SK-N-SH (cell line): ENCODE data around the gene MYO10. TPM values are rescaled to one million over a fixed set of nuclear protein-coding genes. Genes with fewer than 3 reads are reported as not detected.
"Not testable (repeated sequence)": the region's sequence is repeated elsewhere in the genome, so short reads cannot be mapped to it uniquely, and the experiment has no call there.

ENCODE experiments used
- CTCF ChIA-PET: fragments of 300-600, 350-600 bp; formaldehyde crosslinking; extraction: SDS; loops from one replicate; lab custom pipeline; 2021; lab: Yijun Ruan, JAX
- POLR2A ChIA-PET: fragments of 350-600 bp; sonication (Branson Sonifier 250); formaldehyde crosslinking; extraction: SDS; loops from one replicate; lab custom pipeline; 2020; ENCODE audit warnings: antibody characterized with exemption, inconsistent platforms; lab: Yijun Ruan, JAX
- DNase-seq: peaks from one replicate; pipeline ENCODE4 v3.0.0; 2012
- H2AFZ ChIP-seq: fragments of 200-600 bp; sonication (generic); 2 replicates; pipeline ENCODE4 v1.8.1; 2016; ENCODE audit warnings: antibody characterized with exemption, mild to moderate bottlenecking, low read depth
- H3F3A ChIP-seq: fragments of 200-600 bp; sonication (generic); replicated peaks from 2 replicates; pipeline ENCODE3; 2016; ENCODE audit warnings: antibody characterized with exemption, mild to moderate bottlenecking; ENCODE audit not compliant: insufficient read depth
- H3K27ac ChIP-seq, 2 experiments: fragments of 200-500 bp in 1 of 2; fragments of 200-600 bp in 1 of 2; sonication (Bioruptor generic) in 1 of 2; sonication (generic), shearing (Covaris generic) in 1 of 2; 2 replicates each; pipeline versions ENCODE4 v1.5.1 to v1.6.1; 2014 to 2016; ENCODE audit warnings: low read depth in 2 of 2, inconsistent platforms in 1 of 2, low read length in 1 of 2, mild to moderate bottlenecking in 1 of 2, mixed read lengths in 1 of 2
- H3K27me3 ChIP-seq: fragments of 200-600 bp; sonication (generic), shearing (Covaris generic); 2 replicates; pipeline ENCODE4 v1.6.1; 2016; ENCODE audit warnings: mixed run types; ENCODE audit not compliant: insufficient read depth
- H3K36me3 ChIP-seq, 2 experiments: fragments of 200-500 bp in 1 of 2; fragments of 200-600 bp in 1 of 2; sonication (Bioruptor generic) in 1 of 2; sonication (generic) in 1 of 2; replicated peaks in 1 of 2; 2 replicates each; pipeline versions ENCODE3 to v1.5.1; 2014 to 2016; ENCODE audit warnings: low read length in 1 of 2, mild to moderate bottlenecking in 1 of 2; ENCODE audit not compliant: insufficient read depth in 2 of 2, control insufficient read depth in 1 of 2
- H3K4me1 ChIP-seq, 2 experiments: fragments of 200-500 bp in 1 of 2; fragments of 200-600 bp in 1 of 2; sonication (Bioruptor generic) in 1 of 2; sonication (generic), shearing (Covaris generic) in 1 of 2; 2 replicates each; pipeline versions ENCODE4 v1.5.1 to v1.6.1; 2014 to 2016; ENCODE audit warnings: low read depth in 1 of 2, low read length in 1 of 2, mixed run types in 1 of 2; ENCODE audit not compliant: insufficient read depth in 2 of 2, control insufficient read depth in 1 of 2
- H3K4me2 ChIP-seq: fragments of 200-600 bp; sonication (generic), shearing (Covaris generic); 2 replicates; pipeline ENCODE4 v1.6.1; 2017; ENCODE audit warnings: mixed run types
- H3K4me3 ChIP-seq, 2 experiments: fragments of 200-500 bp in 1 of 2; fragments of 200-600 bp in 1 of 2; sonication (Bioruptor generic) in 1 of 2; sonication (generic), shearing (Covaris generic) in 1 of 2; 2 replicates each; pipeline versions ENCODE4 v1.5.1 to v1.8.1; 2014 to 2016; ENCODE audit warnings: low read depth in 2 of 2, inconsistent platforms in 1 of 2, low read length in 1 of 2, mild to moderate bottlenecking in 1 of 2, mixed read lengths in 1 of 2, moderate library complexity in 1 of 2
- H3K79me2 ChIP-seq: fragments of 200-600 bp; sonication (generic); 2 replicates; pipeline ENCODE4 v1.8.1; 2017; ENCODE audit warnings: mild to moderate bottlenecking; ENCODE audit not compliant: insufficient read depth
- H3K9ac ChIP-seq: fragments of 200-600 bp; sonication (generic); 2 replicates; pipeline ENCODE4 v1.6.1; 2017; ENCODE audit warnings: mixed run types
- H3K9me2 ChIP-seq: fragments of 200-600 bp; sonication (generic); 2 replicates; pipeline ENCODE4 v1.6.1; 2017; ENCODE audit warnings: mixed run types
- H3K9me3 ChIP-seq: fragments of 200-600 bp; sonication (generic); 2 replicates; pipeline ENCODE4 v1.6.1; 2017; ENCODE audit warnings: mixed run types, mild to moderate bottlenecking, moderate library complexity
- H4K20me1 ChIP-seq: fragments of 200-600 bp; sonication (generic); 2 replicates; pipeline ENCODE4 v1.6.1; 2017; ENCODE audit warnings: mild to moderate bottlenecking, mixed run types; ENCODE audit not compliant: insufficient read depth
- EP300 ChIP-seq, 2 experiments: IDR thresholded peaks; 2 replicates each; pipeline versions ENCODE4 v1.4.0 to v1.6.1; 2012; ENCODE audit warnings: borderline replicate concordance in 1 of 2, low read depth in 1 of 2, low read length in 1 of 2
- FOSL2 ChIP-seq: IDR thresholded peaks from 2 replicates; pipeline ENCODE4 v1.4.0; 2012; ENCODE audit warnings: low read depth, mild to moderate bottlenecking, moderate library complexity, borderline replicate concordance
- FOXM1 ChIP-seq: IDR thresholded peaks from 2 replicates; pipeline ENCODE4 v1.4.0; 2012; ENCODE audit warnings: low read depth, mild to moderate bottlenecking
- GABPA ChIP-seq: IDR thresholded peaks from 2 replicates; pipeline ENCODE4 v1.4.0; 2012; ENCODE audit warnings: low read depth, mild to moderate bottlenecking
- JUND ChIP-seq: IDR thresholded peaks from 2 replicates; pipeline ENCODE4 v1.4.0; 2012
- MXI1 ChIP-seq: IDR thresholded peaks from 2 replicates; pipeline ENCODE4 v1.6.1; 2012; ENCODE audit warnings: mild to moderate bottlenecking, low read depth, low read length, improper control_type of control experiment
- NRF1 ChIP-seq: IDR thresholded peaks from 2 replicates; pipeline ENCODE4 v1.6.1; 2012; ENCODE audit warnings: low read depth, mild to moderate bottlenecking, low read length
- RCOR1 ChIP-seq: fragments of 150-350 bp; IDR thresholded peaks from 2 replicates; pipeline ENCODE4 v1.6.1; 2017; ENCODE audit warnings: antibody characterized with exemption, low read length
- REST ChIP-seq: IDR thresholded peaks from 2 replicates; pipeline ENCODE4 v1.6.1; 2012; ENCODE audit warnings: mild to moderate bottlenecking, low read depth, low read length, moderate library complexity
- SIN3A ChIP-seq: IDR thresholded peaks from 2 replicates; pipeline ENCODE4 v1.6.1; 2012; ENCODE audit warnings: low read depth, mild to moderate bottlenecking, low read length, moderate library complexity, borderline replicate concordance
- TAF1 ChIP-seq: IDR thresholded peaks from 2 replicates; pipeline ENCODE4 v1.6.1; 2012; ENCODE audit warnings: low read depth, mild to moderate bottlenecking, low read length, moderate library complexity, borderline replicate concordance
- USF2 ChIP-seq: fragments of 150-350 bp; IDR thresholded peaks from 2 replicates; pipeline ENCODE4 v1.6.1; 2017; ENCODE audit warnings: antibody characterized with exemption, low read length, low read depth, borderline replicate concordance
- YY1 ChIP-seq: IDR thresholded peaks from 2 replicates; pipeline ENCODE4 v1.4.0; 2012; ENCODE audit warnings: low read depth, mild to moderate bottlenecking
- ZBTB33 ChIP-seq: IDR thresholded peaks from 2 replicates; pipeline ENCODE4 v1.4.0; 2012; ENCODE audit warnings: low read depth, borderline replicate concordance
- WGBS: methylation state at CpG from one replicate; pipeline ENCODE4 v1.1.6; 2017; ENCODE audit warnings: low lambda C conversion rate; 5-methylcytosine and 5-hydroxymethylcytosine counted together
- polyA plus RNA-seq, 3 experiments: library from polyadenylated mRNA; depleted of rRNA; stranded (reverse); fragments of >200 nt; gene quantifications; 2 replicates each; pipeline ENCODE4 v1.2.3, GENCODE V29; 2012

MYO10 gene
- polyA plus RNA-seq, 1 of the 3 experiments (the other 2 are of a cell fraction), result 8.1 TPM

GRCh38 chr5:16757989-16758501, 178.0 kb downstream of the MYO10 start:
- Histone ChIP-seq H3K4me2 (no peak overlapping the region), H2AFZ (no peak overlapping the region), H3K4me3 (no peak overlapping the region), H3K9me3 (no peaks in the 10 kb centered on the region), H3K4me1 (no peaks in the 10 kb centered on the region; a peak in 1 of 4 replicates), H3F3A (peaks cover 16% of the 10 kb centered on the region), H3K9ac (no peak overlapping the region), H3K27ac (no peak overlapping the region), H4K20me1 (no peaks in the 10 kb centered on the region), H3K27me3 (no peaks in the 10 kb centered on the region), H3K36me3 (peaks cover 3 to 83% of the 10 kb centered on the region in 2 experiments), H3K79me2 (peaks cover 29% of the 10 kb centered on the region), H3K9me2 (no peaks in the 10 kb centered on the region)
- CTCF ChIA-PET, result interaction anchor here (0.7 to 1.7 kb wide), 3 partner anchors 91 to 433 kb away, joined by 3 to 7 read pairs (median 3); no protein-coding TSS in a partner anchor
- TF ChIP-seq ZBTB33, result no peak
- POLR2A ChIA-PET, result no interaction called here
- 93% methylated on average over 8 of the region's 8 CpGs for WGBS
- DNase-seq, result no peak

- H3K27me3 ChIP-seq, DNase-seq, H3K4me2 ChIP-seq, H3K9me3 ChIP-seq, H3K27ac ChIP-seq, H3K4me3 ChIP-seq, H3K9me2 ChIP-seq, H4K20me1 ChIP-seq, H3K9ac ChIP-seq, H2AFZ ChIP-seq, POLR2A ChIA-PET, H3K4me1 ChIP-seq: not testable (repeated sequence)
- H3K36me3 ChIP-seq, result peaks cover 3 to 84% of the 10 kb centered on the region in 2 experiments
- 97% methylated on average over 6 of the region's 6 CpGs for WGBS
- peaks cover 16% of the 10 kb centered on the region for H3F3A ChIP-seq
- peaks cover 31% of the 10 kb centered on the region for H3K79me2 ChIP-seq
- CTCF ChIA-PET, result interaction anchor here (0.7 to 1.5 kb wide), 3 partner anchors 34 to 433 kb away, joined by 3 to 7 read pairs (median 4); no protein-coding TSS in a partner anchor
Observed at GRCh38 chr5:16757577-16757976, 178.5 kb downstream of the MYO10 start.

GRCh38 chr5:16757146-16757545, 178.9 kb downstream of the MYO10 start:
- Histone ChIP-seq H3K4me2 (no peak overlapping the region), H3K9me2 (no peaks in the 10 kb centered on the region), H3K9me3 (no peaks in the 10 kb centered on the region), H3K27ac (no peak overlapping the region), H3F3A (peaks cover 16% of the 10 kb centered on the region), H2AFZ (no peak overlapping the region), H3K9ac (no peak overlapping the region), H4K20me1 (no peaks in the 10 kb centered on the region), H3K4me1 (no peaks in the 10 kb centered on the region; a peak in 1 of 4 replicates), H3K4me3 (no peak overlapping the region), H3K27me3 (no peaks in the 10 kb centered on the region), H3K36me3 (peaks cover 3 to 83% of the 10 kb centered on the region in 2 experiments), H3K79me2 (peaks cover 31% of the 10 kb centered on the region)
- POLR2A ChIA-PET, result no interaction called here
- DNase-seq, result no peak
- WGBS, result 84% methylated on average over 3 of the region's 6 CpGs
- CTCF ChIA-PET, result interaction anchor here (0.7 to 1.8 kb wide), 2 partner anchors 35 to 433 kb away, joined by 4 to 6 read pairs; no protein-coding TSS in a partner anchor
- TF ChIP-seq EP300 (IDR thresholded peaks at IDR 0.05; ENCODE audit: borderline replicate concordance in 1 of 2, low read depth in 1 of 2, low read length in 1 of 2), result no peak
- TF ChIP-seq REST, result no peak
- no peak for TF ChIP-seq TAF1
- no peak for TF ChIP-seq RCOR1
- TF ChIP-seq FOXM1, result no peak
- TF ChIP-seq YY1, result no peak
- TF ChIP-seq MXI1, result no peak
- no peak for TF ChIP-seq SIN3A
- no peak for TF ChIP-seq GABPA
- TF ChIP-seq NRF1, result no peak
- TF ChIP-seq JUND, result no peak
- TF ChIP-seq USF2, result no peak
- TF ChIP-seq FOSL2, result no peak
